Anterior cingulate cortex (tissue), 58 donors: ENCODE data around the gene OGDHL.
A peak's percentile ranks its signal among the peaks of the same experiment; 100 is the strongest.
"Not testable (repeated sequence)": the region's sequence is repeated elsewhere in the genome, so short reads cannot be mapped to it uniquely, and the experiment has no call there.

Source experiments
- DNase-seq, 58 donors: peaks; one replicate each; lab custom pipeline; 2025; lab: John Stamatoyannopoulos, UW

The OGDHL gene

GRCh38 chr10:49761789-49762565, at the start of gene OGDHL:
Gene OGDHL, minus strand, starts transcription at chr10:49762323. Its CDS starts 3,731 bp downstream, at chr10:49758592.
- peak in 54 of 58 donors; percentile 8 to 86 (median 46) for DNase-seq

- DNase-seq = no peak
Observed at GRCh38 chr10:49803988-49804387, 41.9 kb upstream of the OGDHL start.

GRCh38 chr10:49798275-49798674, 36.2 kb upstream of the OGDHL start:
- no peak for DNase-seq

GRCh38 chr10:49791100-49791499, 29.0 kb upstream of the OGDHL start:
- DNase-seq = no peak

- DNase-seq = no peak
Observed at GRCh38 chr10:49784681-49785080, 22.6 kb upstream of the OGDHL start.

GRCh38 chr10:49783645-49784044, 21.5 kb upstream of the OGDHL start:
- no peak for DNase-seq

- DNase-seq = no peak
Observed at GRCh38 chr10:49781247-49781646, 19.1 kb upstream of the OGDHL start.

- DNase-seq = no peak
Observed at GRCh38 chr10:49778197-49778596, 16.1 kb upstream of the OGDHL start.

- DNase-seq = no peak
Observed at GRCh38 chr10:49776851-49777250, 14.7 kb upstream of the OGDHL start.

GRCh38 chr10:49775014-49775413, 12.9 kb upstream of the OGDHL start:
- DNase-seq = no peak

- not testable (repeated sequence) for DNase-seq
Observed at GRCh38 chr10:49772944-49773343, 10.8 kb upstream of the OGDHL start.

GRCh38 chr10:49771046-49771445, 8.9 kb upstream of the OGDHL start:
- not testable (repeated sequence) for DNase-seq

GRCh38 chr10:49769692-49770091, 7.6 kb upstream of the OGDHL start:
- no peak for DNase-seq

GRCh38 chr10:49768731-49769130, 6.6 kb upstream of the OGDHL start:
- DNase-seq = no peak

GRCh38 chr10:49768329-49768728, 6.2 kb upstream of the OGDHL start:
- no peak for DNase-seq

GRCh38 chr10:49767752-49768151, 5.6 kb upstream of the OGDHL start:
- DNase-seq = no peak

- DNase-seq = no peak
Observed at GRCh38 chr10:49766484-49766883, 4.4 kb upstream of the OGDHL start.

- DNase-seq = no peak
Observed at GRCh38 chr10:49762566-49762877, 399 bp upstream of the OGDHL start.

GRCh38 chr10:49761201-49761788, 828 bp downstream of the OGDHL start:
- no peak for DNase-seq

- DNase-seq = peak in 1 of 58 donors; percentile 18
Observed at GRCh38 chr10:49760789-49761188, 1.3 kb downstream of the OGDHL start.

GRCh38 chr10:49759787-49760551, 2.2 kb downstream of the OGDHL start:
- DNase-seq = no peak
